H1 (cell line): Measurements from ENCODE around the gene ARHGEF40. TPM values are rescaled to one million over a fixed set of nuclear protein-coding genes. Genes with fewer than 3 reads are reported as not detected.

ENCODE experiments used
- CEBPB ChIP-seq: IDR thresholded peaks from 2 replicates; pipeline ENCODE4 v1.6.1; 2012; ENCODE audit warnings: low read depth, low read length
- FOSL1 ChIP-seq: IDR thresholded peaks from 2 replicates; pipeline ENCODE4 v1.6.1; 2011; ENCODE audit warnings: mild to moderate bottlenecking, low read depth, low read length, moderate library complexity; ENCODE audit not compliant: insufficient read depth
- NRF1 ChIP-seq: IDR thresholded peaks from 2 replicates; pipeline ENCODE4 v1.6.1; 2011; ENCODE audit warnings: mild to moderate bottlenecking, low read depth, low read length, improper control_type of control experiment
- RFX5 ChIP-seq: IDR thresholded peaks from 2 replicates; pipeline ENCODE4 v1.6.1; 2011; ENCODE audit warnings: low read depth, low read length, improper control_type of control experiment, borderline replicate concordance
- SP2 ChIP-seq: IDR thresholded peaks from 2 replicates; pipeline ENCODE4 v1.6.1; 2012; ENCODE audit warnings: mild to moderate bottlenecking, low read length, inconsistent platforms
- SP4 ChIP-seq: IDR thresholded peaks from 2 replicates; pipeline ENCODE4 v1.6.1; 2012; ENCODE audit warnings: low read length, inconsistent platforms
- SRF ChIP-seq: IDR thresholded peaks from 2 replicates; pipeline ENCODE4 v1.6.1; 2011; ENCODE audit warnings: mild to moderate bottlenecking, low read depth, low read length, moderate library complexity
- polyA plus RNA-seq, 7 experiments: library from polyadenylated mRNA; depleted of rRNA in 3 of 7; stranded (reverse) in 5 of 7; unstranded in 2 of 7; fragments of >200 nt in 5 of 7; fragments of 200-250 nt in 2 of 7; gene quantifications; 1 replicate in 5 of 7; 2 replicates in 1 of 7; 4 replicates in 1 of 7; pipeline versions ENCODE4 v1.2.1 to v1.2.3, GENCODE V29; 2011 to 2013; ENCODE audit warnings: missing spikeins in 2 of 7, mixed read lengths in 2 of 7
- total RNA-seq: library from RNA; stranded (reverse); fragmentation: NEBNext Ultra II Directional; extraction: Animal tissue kit (Norgen Biotek cat#: 25700); gene quantifications from 2 replicates; pipeline ENCODE4 v1.2.1, GENCODE V29; 2021
- TF ChIP-seq, protein P1 (sequence below): IDR thresholded peaks from 2 replicates; pipeline ENCODE4 v1.6.1; 2011; ENCODE audit warnings: low read length, improper control_type of control experiment
- TF ChIP-seq, protein P2 (sequence below): fragments of 300-600 bp; sonication (generic); IDR thresholded peaks from 2 replicates; pipeline ENCODE4 v1.7.1; 2012; ENCODE audit warnings: low read length, moderate library complexity, mild to moderate bottlenecking, inconsistent platforms; ENCODE audit not compliant: insufficient replicate concordance
- TF ChIP-seq, protein P3 (sequence below): IDR thresholded peaks from 2 replicates; pipeline ENCODE4 v1.6.1; 2012; ENCODE audit warnings: inconsistent platforms

ARHGEF40 gene
- total and polyA plus RNA-seq, 2 of the 8 experiments (the other 6 are each of a cell fraction or from before 2014, with no cell fraction given), result 53.1 to 101 TPM

- TF ChIP-seq, protein P1, sequence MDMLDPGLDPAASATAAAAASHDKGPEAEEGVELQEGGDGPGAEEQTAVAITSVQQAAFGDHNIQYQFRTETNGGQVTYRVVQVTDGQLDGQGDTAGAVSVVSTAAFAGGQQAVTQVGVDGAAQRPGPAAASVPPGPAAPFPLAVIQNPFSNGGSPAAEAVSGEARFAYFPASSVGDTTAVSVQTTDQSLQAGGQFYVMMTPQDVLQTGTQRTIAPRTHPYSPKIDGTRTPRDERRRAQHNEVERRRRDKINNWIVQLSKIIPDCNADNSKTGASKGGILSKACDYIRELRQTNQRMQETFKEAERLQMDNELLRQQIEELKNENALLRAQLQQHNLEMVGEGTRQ, result no peak
- TF ChIP-seq, protein P2, sequence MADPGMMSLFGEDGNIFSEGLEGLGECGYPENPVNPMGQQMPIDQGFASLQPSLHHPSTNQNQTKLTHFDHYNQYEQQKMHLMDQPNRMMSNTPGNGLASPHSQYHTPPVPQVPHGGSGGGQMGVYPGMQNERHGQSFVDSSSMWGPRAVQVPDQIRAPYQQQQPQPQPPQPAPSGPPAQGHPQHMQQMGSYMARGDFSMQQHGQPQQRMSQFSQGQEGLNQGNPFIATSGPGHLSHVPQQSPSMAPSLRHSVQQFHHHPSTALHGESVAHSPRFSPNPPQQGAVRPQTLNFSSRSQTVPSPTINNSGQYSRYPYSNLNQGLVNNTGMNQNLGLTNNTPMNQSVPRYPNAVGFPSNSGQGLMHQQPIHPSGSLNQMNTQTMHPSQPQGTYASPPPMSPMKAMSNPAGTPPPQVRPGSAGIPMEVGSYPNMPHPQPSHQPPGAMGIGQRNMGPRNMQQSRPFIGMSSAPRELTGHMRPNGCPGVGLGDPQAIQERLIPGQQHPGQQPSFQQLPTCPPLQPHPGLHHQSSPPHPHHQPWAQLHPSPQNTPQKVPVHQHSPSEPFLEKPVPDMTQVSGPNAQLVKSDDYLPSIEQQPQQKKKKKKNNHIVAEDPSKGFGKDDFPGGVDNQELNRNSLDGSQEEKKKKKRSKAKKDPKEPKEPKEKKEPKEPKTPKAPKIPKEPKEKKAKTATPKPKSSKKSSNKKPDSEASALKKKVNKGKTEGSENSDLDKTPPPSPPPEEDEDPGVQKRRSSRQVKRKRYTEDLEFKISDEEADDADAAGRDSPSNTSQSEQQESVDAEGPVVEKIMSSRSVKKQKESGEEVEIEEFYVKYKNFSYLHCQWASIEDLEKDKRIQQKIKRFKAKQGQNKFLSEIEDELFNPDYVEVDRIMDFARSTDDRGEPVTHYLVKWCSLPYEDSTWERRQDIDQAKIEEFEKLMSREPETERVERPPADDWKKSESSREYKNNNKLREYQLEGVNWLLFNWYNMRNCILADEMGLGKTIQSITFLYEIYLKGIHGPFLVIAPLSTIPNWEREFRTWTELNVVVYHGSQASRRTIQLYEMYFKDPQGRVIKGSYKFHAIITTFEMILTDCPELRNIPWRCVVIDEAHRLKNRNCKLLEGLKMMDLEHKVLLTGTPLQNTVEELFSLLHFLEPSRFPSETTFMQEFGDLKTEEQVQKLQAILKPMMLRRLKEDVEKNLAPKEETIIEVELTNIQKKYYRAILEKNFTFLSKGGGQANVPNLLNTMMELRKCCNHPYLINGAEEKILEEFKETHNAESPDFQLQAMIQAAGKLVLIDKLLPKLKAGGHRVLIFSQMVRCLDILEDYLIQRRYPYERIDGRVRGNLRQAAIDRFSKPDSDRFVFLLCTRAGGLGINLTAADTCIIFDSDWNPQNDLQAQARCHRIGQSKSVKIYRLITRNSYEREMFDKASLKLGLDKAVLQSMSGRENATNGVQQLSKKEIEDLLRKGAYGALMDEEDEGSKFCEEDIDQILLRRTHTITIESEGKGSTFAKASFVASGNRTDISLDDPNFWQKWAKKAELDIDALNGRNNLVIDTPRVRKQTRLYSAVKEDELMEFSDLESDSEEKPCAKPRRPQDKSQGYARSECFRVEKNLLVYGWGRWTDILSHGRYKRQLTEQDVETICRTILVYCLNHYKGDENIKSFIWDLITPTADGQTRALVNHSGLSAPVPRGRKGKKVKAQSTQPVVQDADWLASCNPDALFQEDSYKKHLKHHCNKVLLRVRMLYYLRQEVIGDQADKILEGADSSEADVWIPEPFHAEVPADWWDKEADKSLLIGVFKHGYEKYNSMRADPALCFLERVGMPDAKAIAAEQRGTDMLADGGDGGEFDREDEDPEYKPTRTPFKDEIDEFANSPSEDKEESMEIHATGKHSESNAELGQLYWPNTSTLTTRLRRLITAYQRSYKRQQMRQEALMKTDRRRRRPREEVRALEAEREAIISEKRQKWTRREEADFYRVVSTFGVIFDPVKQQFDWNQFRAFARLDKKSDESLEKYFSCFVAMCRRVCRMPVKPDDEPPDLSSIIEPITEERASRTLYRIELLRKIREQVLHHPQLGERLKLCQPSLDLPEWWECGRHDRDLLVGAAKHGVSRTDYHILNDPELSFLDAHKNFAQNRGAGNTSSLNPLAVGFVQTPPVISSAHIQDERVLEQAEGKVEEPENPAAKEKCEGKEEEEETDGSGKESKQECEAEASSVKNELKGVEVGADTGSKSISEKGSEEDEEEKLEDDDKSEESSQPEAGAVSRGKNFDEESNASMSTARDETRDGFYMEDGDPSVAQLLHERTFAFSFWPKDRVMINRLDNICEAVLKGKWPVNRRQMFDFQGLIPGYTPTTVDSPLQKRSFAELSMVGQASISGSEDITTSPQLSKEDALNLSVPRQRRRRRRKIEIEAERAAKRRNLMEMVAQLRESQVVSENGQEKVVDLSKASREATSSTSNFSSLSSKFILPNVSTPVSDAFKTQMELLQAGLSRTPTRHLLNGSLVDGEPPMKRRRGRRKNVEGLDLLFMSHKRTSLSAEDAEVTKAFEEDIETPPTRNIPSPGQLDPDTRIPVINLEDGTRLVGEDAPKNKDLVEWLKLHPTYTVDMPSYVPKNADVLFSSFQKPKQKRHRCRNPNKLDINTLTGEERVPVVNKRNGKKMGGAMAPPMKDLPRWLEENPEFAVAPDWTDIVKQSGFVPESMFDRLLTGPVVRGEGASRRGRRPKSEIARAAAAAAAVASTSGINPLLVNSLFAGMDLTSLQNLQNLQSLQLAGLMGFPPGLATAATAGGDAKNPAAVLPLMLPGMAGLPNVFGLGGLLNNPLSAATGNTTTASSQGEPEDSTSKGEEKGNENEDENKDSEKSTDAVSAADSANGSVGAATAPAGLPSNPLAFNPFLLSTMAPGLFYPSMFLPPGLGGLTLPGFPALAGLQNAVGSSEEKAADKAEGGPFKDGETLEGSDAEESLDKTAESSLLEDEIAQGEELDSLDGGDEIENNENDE, result no peak
- TF ChIP-seq FOSL1 (no peak), SRF (no peak), RFX5 (no peak), SP4 (no peak), CEBPB (no peak), SP2 (no peak), NRF1 (no peak)
- TF ChIP-seq, protein P3, sequence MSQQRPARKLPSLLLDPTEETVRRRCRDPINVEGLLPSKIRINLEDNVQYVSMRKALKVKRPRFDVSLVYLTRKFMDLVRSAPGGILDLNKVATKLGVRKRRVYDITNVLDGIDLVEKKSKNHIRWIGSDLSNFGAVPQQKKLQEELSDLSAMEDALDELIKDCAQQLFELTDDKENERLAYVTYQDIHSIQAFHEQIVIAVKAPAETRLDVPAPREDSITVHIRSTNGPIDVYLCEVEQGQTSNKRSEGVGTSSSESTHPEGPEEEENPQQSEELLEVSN, result no peak
Observed at GRCh38 chr14:21070610-21071224, 613 bp downstream of the ARHGEF40 start (continued).
